ENCODE results near the gene COL4A4.
"Not testable (repeated sequence)": the region's sequence is repeated elsewhere in the genome, so short reads cannot be mapped to it uniquely, and the experiment has no call there.

Gene COL4A4

DNA sequence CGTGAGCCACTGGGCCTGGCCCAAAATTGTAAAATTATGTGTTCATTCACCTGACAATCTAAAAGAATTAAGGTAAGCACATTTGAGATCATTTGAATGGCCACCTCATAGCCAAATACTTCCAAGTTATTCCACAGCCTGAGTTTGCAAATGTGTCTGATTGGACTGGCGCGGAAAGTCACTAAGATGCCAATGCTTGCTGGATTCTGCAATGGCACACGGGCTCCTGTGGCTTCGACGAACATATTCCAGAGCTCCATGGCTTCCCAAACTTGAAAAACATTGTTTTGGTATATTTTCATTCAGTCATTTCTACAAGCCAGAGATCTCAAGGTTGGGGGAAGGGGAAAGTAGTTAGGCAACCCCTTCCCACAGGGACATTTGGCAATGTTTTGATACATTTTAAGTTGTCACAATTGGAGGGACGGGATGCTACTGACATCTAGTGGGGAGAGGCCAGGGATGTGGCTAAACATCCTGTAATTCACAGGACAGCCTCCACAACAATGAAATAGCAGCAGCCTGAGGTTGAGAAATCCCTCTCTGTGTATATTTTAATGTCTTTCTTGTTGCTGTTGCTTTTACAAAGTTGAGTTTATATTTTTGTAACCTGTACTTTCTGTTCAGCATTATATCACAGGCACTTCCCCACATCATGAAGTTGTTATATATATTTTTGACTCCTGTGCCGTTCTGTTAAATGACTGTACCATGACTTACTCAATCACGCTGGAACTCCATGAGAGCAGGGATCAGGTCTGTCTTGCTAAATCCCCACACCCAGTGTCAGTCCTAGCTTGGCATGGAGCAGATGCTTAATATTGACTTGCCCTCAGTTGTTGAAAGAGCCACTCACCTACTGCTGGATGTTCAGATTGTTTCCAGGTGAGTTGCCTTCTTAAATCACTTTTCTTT, 56.9 kb downstream of the COL4A4 start:
- peak; percentile 50 for DNase-seq (ENCODE audit: low spot score)

DNA sequence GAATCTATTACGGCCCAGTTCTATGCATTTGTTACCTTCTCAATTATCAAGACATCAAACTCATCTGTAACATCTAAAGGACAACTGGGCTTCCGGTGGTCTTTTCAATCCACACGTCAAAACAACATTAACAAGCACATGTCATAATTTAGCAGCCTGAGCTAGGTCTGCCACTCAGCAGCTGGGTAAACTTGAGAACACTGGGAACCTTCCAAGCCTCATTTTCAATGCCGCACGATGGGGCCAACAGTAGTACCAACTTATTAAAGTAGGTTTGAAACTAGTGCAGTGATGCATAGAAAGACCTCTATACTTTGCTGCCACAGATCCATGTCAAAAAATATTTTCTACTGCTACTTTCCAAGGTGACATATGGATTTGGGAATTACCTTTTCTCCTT, 60.4 kb downstream of the COL4A4 start:
- DNase-seq (ENCODE audit: low spot score), result no peak

DNA sequence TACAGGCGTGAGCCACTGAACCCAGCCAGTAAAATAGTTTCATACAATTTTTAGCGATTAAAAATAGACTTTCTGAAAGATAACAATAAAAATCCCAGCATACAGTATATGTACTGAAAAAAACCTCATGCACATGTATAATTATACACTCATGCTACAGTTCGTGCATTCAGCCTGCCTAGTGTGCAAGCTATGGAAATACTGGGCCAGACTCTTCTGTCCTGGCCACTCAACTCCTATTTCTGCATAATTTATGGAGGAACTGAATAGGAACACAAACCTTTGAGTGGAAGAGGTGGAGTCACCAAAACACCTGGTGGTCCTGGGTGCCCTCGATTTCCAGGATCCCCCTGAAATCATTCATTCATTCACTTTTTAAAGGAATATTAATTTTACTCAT, 64.7 kb downstream of the COL4A4 start:
- no peak for DNase-seq (ENCODE audit: low spot score)

DNA sequence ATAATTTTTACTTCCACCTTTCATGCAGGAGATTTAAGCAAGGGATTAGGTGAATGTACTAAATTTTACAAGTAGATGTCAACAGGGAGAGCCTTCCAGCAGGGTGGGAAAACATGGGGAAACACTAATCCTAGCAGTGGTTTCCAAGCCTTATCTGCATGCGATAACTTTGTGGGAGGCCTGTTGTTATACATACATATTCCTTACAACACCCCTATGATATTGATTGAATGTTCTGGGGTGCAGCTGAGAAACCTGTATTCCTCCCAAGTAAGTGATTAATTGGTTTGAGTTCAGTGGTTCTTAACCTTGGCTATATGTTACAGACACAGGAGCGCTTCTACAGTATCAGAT, 65.9 kb downstream of the COL4A4 start:
- DNase-seq (ENCODE audit: low spot score), result no peak

- no peak for DNase-seq (ENCODE audit: low spot score)
Measured at GRCh38 chr2:227097495-227098161, 66.4 kb downstream of the COL4A4 start.

GRCh38 chr2:227095346-227095745, 68.7 kb downstream of the COL4A4 start:
- DNase-seq (ENCODE audit: low spot score), result peak; percentile 13

DNA sequence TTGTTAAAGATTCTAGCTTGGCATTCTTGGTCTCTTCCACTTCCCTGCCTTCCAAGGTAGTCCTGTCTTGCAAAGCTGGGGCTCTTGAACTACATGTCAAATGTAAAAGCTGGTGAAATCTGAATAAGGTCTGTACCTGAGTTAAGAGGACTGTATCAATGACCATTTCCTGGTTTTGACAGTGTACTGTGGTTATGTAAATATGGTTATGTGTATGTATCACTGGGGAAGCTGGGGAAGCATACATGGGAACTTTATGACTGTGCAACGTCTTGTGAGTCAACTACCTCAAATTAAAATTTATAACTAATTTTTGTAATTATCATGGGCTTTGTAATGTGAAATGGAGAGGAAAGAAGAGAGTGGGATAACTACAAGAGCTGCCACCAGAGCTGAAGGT, 81.7 kb downstream of the COL4A4 start:
- DNase-seq (ENCODE audit: low spot score), result no peak

DNA sequence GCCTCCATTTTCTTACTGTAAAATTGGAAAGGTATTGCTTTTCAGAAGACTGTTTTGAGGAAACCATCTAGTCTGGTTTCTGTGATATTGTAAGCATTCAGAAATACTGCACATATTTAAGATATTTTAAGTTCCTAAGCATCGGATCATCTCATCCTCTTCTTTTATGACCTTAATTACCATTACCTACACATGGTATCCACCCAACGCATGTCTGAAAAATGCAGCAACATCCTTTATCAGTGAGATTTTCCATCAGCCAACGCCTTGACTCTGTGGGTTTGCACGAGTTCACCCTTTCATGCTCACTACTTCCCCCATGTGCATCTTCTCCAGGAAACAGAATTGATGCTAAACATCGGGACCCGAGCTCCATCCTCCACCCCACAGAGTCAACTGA, 84.3 kb downstream of the COL4A4 start:
- DNase-seq (ENCODE audit: low spot score), result no peak

DNA sequence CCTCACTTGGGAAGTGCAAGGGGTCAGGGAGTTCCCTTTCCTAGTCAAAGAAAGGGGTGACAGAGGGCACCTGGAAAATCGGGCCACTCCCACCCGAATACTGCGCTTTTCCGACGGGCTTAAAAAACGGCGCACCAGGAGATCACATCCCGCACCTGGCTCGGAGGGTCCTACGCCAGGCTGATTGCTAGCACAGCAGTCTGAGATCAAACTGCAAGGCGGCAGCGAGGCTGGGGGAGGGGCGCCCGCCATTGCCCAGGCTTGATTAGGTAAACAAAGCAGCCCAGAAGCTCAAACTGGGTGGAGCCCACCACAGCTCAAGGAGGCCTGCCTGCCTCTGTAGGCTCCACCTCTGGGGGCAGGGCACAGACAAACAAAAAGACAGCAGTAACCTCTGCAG, 98.9 kb downstream of the COL4A4 start:
- not testable (repeated sequence) for DNase-seq (ENCODE audit: low spot score)

DNA sequence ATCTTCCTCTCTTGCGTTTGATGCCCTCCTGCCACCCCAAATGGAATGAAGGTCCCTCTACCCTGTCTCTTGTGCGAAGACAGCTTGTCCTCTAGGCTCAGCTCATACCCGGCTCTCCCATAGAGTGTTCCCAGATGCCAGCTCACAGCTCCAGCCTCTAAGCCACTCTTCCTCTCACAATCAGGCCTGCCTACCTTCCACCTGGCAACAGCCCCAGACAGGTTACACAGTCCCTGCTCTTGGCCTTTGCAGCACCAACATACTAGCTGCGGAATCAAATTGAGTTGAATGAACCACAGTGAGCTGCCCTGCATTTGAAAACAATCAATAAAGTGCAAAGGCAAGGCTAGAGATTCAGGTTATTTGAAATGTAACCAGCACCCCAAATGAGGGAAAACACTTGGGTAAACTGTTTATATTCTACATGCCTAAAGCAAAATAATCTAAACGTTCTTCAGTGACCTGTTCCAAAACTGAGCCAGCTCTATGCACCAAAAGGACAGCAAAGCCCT, 105.1 kb downstream of the COL4A4 start:
- no peak for DNase-seq (ENCODE audit: low spot score)

GRCh38 chr2:227057743-227058447, 106.1 kb downstream of the COL4A4 start:
- no peak for DNase-seq (ENCODE audit: low spot score)

DNA sequence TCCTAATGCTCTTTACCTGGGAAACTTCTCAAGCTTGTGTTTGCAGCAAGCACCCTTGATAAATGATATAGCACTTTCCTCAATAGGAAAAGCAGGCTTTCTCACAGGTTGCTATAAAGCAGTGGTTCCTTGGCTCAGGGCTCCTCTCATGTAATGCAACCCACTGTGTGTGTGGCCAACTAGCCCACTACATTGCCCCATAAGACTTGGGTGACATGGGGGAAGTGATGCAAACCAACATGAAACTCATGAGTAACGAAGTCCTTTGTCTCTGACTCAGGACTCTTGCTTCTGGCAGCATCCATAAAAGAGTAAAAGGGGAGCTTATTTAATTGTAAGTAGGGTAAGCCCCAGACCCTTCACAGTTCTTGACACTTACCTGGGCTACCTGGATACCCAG, 106.9 kb downstream of the COL4A4 start:
- no peak for DNase-seq (ENCODE audit: low spot score)

GRCh38 chr2:227054006-227054405, 110.0 kb downstream of the COL4A4 start:
- no peak for DNase-seq (ENCODE audit: low spot score)

- no peak for DNase-seq (ENCODE audit: low spot score)
Measured at GRCh38 chr2:227052879-227053278, 111.1 kb downstream of the COL4A4 start.

GRCh38 chr2:227043981-227044380, 120.0 kb downstream of the COL4A4 start:
- DNase-seq (ENCODE audit: low spot score), result no peak

DNA sequence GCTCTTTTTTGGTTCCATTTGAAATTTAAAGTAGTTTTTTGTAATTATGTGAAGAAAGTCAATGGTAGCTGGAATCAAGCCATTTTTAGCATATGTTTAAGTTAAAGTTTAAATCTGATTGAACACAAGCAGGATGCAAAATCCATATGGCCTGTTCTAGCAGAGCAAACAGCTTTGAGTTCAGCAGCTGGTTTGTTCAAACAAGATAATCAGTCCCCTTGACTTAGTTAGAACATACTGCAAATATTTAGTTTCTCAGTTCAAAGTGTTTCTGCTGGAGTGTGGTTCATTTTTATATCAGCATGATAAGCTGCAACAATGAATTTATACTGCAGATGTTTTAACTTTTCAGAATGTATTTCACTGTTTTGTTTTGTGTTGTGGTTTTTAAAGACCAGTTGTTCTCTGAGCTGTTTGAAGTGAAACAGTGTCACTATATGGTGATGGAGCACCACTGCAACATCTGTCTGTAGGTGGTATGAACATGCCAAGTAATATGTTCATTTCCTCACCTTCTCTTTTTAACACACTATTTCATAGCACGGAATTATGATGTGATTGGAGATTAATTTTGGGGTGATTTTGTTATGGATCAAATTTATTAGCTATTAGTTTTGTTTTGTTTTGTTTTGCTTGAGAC, 125.3 kb downstream of the COL4A4 start:
- DNase-seq (ENCODE audit: low spot score), result no peak

- no peak for DNase-seq (ENCODE audit: low spot score)
Measured at GRCh38 chr2:227036527-227036926, 127.5 kb downstream of the COL4A4 start.

- no peak for DNase-seq (ENCODE audit: low spot score)
Measured at GRCh38 chr2:227035711-227036367, 128.2 kb downstream of the COL4A4 start.

DNA sequence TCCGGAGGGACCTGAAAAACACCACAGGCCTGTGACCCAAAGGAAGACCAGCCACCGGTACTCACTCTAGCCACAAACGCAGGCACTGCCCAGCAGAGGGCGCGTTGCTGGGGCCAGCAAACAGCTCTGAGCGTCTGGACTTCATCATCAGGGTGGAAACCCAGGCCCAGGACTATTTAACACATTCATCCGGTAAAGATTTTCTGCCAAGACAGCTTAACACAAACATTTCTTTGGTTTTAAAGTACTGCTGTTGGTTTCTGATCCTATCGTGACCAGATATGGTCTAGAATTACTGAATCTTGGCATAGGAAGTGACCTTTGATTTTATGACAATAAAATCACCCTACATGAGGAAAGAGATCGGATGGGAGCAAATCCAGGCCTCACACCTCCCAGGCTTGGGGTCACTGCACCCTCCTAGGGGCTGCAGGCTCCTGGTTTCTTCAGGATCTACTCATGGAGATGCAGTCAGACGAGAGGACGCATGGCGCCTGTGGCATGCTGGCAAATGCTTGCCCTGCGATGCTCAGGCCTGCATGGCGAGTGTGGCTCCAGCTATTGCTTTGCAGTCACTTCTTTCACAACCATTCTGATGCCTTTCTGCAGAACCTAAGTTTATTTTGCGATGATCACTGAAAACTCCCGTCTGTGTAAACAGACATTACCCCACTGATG, 130.4 kb downstream of the COL4A4 start:
- DNase-seq (ENCODE audit: low spot score), result peak; percentile 16

DNA sequence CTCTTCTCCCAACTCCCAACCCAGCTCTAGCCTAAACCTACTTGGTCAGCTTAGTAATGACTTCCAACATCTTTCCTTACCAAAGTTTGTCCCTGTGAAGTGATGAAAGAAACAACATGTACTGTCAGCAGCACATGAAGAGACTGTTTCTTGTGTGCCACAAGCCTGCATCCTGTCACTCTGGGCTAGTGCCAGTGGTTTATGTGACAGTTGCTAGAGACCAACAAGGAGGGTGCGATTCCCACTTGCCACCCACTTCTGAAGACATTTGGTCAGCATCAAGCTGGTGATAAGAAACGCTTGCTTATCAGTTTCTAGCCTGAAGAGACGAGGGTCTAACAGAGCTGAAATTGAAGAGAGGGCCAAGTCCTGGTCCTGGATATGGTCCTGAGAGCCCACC, 132.6 kb downstream of the COL4A4 start:
- no peak for DNase-seq (ENCODE audit: low spot score)

- no peak for DNase-seq (ENCODE audit: low spot score)
Measured at GRCh38 chr2:227030789-227031188, 133.2 kb downstream of the COL4A4 start.
